CD1c-positive myeloid dendritic cell (primary cell): ENCODE data around the gene C1QL4.
"Not testable (repeated sequence)": the region's sequence is repeated elsewhere in the genome, so short reads cannot be mapped to it uniquely, and the experiment has no call there.

ENCODE experiments used
- DNase-seq: peaks from one replicate; pipeline ENCODE4 v3.0.0-alpha.2; 2016; ENCODE audit errors: extremely low spot score

The C1QL4 gene

GRCh38 chr12:49333778-49334177 is 3.2 kb downstream of the C1QL4 start:
- not testable (repeated sequence) for DNase-seq

- no peak for DNase-seq
Observed at GRCh38 chr12:49332891-49333371, 4.1 kb downstream of the C1QL4 start.

- DNase-seq, result no peak
Observed at GRCh38 chr12:49332441-49332861, 4.5 kb downstream of the C1QL4 start.

- DNase-seq, result peak; percentile 71
Observed at GRCh38 chr12:49331380-49332222, 5.4 kb downstream of the C1QL4 start.

GRCh38 chr12:49330631-49331379 is 6.2 kb downstream of the C1QL4 start:
- DNase-seq, result no peak

DNA sequence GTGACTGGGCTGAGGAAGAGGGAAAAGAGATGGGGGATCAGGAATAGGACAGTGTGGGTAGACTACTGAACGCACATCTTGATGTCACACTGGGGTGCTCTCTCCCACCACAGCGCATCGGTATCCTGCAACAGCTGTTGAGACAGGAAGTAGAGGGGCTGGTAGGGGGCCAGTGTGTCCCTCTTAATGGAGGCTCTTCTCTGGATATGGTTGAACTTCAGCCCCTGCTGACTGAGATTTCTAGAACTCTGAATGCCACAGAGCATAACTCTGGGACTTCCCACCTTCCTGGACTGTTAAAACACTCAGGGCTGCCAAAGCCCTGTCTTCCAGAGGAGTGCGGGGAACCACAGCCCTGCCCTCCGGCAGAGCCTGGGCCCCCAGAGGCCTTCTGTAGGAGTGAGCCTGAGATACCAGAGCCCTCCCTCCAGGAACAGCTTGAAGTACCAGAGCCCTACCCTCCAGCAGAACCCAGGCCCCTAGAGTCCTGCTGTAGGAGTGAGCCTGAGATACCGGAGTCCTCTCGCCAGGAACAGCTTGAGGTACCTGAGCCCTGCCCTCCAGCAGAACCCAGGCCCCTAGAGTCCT is 6.9 kb downstream of the C1QL4 start:
- no peak for DNase-seq

- no peak for DNase-seq
Observed at GRCh38 chr12:49328816-49329215, 8.2 kb downstream of the C1QL4 start.

DNA sequence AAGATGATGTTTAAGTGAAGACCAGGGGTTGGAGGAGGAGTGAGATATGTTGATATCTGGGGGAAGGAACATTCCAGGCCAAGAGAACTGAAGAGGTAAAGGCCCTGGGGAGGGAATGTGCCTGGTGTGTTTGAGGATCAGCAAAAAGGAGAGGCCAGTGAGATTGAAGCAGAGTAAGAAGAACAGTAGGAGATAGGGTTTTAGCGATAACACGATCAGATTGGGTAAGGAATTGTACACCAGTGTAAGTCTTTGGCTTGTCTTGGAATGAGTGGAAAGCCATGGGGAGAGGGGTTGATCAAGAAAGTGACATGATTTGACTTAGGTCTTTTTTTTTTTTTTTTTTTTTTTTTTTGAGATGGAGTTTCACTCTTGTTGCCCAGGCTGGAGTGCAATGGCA is 9.1 kb downstream of the C1QL4 start:
- DNase-seq, result no peak

DNA sequence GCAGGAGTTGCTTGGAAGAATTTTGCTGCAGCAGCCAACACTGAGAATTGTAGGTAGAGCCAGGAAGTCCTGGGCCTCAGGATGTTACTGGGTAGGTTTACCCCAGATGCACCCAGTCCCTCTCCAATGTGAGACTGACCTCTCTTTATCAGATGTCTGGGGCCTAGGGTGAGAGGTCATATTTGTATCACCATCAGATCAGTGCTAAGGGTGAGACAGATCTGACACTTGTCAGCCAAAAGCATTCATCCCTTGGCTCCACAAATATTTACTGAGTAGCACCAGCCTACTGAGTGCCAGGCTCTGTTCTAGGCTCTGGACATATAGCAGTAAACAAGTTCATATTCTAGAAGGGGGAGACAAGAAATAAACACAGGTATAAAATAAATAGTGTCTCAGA is 9.6 kb downstream of the C1QL4 start:
- no peak for DNase-seq

DNA sequence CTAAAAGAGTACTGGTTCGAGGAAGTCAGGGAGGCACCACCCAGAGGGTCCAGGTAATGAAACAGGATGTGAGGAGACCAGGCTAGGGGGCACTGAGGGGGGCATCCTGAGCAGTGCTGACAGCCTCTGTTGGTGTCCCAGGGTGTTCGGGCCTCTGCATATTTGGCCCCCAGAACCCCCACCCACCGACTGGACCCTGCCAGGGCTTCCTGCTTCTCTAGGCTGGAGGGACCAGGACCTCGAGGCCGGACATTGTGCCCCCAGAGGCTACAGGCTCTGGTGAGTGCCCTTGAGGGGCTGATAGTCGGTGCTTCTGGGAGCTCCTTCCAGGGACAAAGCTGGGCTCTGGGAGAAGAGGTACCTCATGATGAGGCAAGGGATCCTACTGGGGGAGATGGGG is 11.4 kb downstream of the C1QL4 start:
- no peak for DNase-seq

GRCh38 chr12:49323524-49324097 is 13.4 kb downstream of the C1QL4 start:
- DNase-seq, result no peak

- peak; percentile 99 for DNase-seq
Observed at GRCh38 chr12:49322708-49323523, 14.1 kb downstream of the C1QL4 start, which contains the start of gene TROAP. TSS of gene TROAP (plus strand) at chr12:49323255. CDS start at chr12:49323609, 354 bp downstream.

DNA sequence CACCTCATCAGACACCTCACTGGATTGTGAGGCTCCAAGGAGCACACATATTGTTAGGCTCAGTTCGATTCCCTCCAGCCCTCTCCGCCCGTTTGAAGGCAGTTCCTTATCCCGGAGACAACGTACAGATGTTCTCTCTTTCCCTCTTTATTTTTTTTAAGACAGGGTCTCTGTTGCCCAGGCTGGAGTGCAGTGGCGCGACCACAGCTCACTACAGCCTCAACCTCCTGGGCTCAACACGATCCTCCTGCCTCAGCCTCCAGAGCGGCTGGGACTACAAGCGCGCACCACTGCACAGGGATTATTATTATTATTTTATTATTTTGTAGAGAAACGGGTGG is 14.7 kb downstream of the C1QL4 start:
- no peak for DNase-seq

DNA sequence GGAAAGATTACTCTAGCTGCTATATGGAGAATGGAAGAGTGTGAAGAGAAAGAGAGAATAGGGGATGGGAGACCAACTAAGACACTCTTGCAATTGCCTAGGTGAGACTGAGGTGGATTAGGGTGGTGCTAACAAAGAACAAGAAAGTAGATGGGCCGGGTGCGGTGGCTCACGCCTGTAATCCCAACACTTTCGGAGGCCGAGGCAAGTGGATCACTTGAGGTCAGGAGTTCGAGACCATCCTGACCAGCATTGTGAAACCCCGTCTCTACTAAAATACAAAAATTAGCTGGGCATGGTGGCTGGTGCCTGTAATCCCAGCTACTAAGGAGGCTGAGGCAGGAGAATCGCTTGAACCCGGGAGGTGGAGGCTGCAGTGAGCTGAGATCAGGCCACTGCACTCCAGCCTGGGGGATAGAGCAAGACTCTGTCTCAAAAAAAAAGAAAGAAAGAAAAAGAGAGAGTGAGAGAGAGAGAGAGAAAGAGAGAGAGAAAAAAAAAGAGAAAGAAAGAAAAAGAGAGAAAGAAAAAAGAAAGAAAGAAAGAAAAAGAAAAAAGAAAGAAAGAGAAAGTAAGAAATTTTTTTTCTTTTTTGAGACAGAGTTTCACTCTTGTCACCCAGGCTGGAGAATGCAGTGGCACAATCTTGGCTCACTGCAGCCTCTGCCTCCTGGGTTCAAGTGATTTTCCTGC is 16.4 kb downstream of the C1QL4 start:
- not testable (repeated sequence) for DNase-seq

GRCh38 chr12:49317118-49317517 is 19.9 kb downstream of the C1QL4 start:
- not testable (repeated sequence) for DNase-seq

- no peak for DNase-seq
Observed at GRCh38 chr12:49314811-49315210, 22.2 kb downstream of the C1QL4 start.

DNA sequence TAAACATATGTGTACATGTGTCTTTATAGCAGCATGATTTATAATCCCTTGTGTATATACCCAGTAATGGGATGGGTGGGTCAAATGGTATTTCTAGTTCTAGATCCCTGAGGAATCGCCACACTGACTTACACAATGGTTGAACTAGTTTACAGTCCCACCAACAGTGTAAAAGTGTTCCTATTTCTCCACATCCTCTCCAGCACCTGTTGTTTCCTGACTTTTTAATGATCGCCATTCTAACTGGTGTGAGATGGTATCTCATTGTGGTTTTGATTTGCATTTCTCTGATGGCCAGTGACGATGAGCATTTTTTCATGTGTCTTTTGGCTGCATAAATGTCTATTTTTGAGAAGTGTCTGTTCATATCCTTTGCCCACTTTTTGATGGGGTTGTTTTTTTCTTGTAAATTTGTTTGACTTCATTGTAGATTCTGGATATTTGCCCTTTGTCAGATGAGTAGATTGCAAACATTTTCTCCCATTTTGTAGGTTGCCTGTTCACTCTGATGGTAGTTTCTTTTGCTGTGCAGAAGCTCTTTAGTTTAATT is 26.5 kb downstream of the C1QL4 start:
- DNase-seq, result not testable (repeated sequence)

GRCh38 chr12:49309386-49309785 is 27.6 kb downstream of the C1QL4 start:
- no peak for DNase-seq

- peak; percentile 50 for DNase-seq
Observed at GRCh38 chr12:49305762-49306510, 31.1 kb downstream of the C1QL4 start.

GRCh38 chr12:49304161-49304560 is 32.8 kb downstream of the C1QL4 start:
- no peak for DNase-seq
